NCI-H1092 (cell line): ENCODE measurements around the gene PRTN3.
A peak's percentile ranks its signal among the peaks of the same experiment; 100 is the strongest.
"Not testable (repeated sequence)": the region's sequence is repeated elsewhere in the genome, so short reads cannot be mapped to it uniquely, and the experiment has no call there.

Source experiments
- DNase-seq: peaks from one replicate; lab custom pipeline; 2025; lab: John Stamatoyannopoulos, UW

Gene PRTN3

DNA sequence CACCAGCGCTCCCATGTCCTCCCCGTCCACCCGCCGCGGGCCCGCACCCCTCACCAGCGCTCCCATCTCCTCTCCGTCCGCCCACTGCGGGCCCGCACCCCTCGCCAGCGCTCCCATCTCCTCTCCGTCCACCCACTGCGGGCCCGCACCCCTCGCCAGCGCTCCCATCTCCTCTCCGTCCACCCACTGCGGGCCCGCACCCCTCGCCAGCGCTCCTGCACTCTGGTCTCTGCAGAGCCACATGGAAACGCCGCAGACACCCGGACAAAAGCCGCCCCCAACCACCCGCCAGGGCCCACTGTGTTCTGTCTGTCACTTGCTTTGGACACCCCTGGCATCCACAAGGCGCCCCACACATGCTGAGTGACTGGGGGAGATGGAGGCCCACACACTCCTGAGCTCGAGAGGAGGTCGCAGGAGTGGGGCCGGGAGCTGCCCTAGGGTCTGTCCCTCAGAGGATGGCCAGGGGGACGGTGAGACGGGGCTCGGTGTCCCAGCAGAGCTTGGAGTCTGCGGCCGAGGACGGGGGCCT, 26.0 kb downstream of the PRTN3 start:
- no peak for DNase-seq

GRCh38 chr19:867301-867793, 26.5 kb downstream of the PRTN3 start:
- DNase-seq = no peak

DNA sequence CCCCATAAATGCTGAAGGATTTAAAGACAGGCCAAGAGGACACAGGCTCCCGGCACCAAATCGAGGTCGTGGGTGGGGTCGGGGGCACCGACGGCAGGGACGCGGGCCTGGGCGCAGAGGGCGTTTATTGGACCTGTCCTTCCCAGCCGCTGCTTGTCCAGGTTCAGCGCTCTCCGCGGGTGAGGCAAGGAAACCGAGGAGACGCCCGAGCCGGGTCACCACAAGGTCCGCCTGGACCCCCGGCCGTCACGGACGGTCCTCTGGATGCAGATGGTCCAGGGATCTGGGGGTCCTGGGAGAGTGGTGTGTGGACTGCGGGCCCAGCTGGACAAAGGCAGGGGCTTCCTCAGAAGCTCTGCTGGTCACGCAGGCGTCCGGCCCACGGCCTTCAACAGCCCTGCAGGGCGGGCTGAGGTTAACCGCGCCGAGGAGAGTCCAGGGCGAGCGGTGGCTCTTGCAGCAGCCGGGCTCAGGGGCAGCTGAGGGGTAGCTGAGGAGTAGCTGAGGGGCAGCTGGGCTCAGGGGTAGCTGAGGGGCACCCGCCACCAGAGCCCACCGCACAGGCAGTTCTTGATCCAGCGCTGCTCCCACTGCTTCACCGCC, 27.2 kb downstream of the PRTN3 start:
- no peak for DNase-seq

DNA sequence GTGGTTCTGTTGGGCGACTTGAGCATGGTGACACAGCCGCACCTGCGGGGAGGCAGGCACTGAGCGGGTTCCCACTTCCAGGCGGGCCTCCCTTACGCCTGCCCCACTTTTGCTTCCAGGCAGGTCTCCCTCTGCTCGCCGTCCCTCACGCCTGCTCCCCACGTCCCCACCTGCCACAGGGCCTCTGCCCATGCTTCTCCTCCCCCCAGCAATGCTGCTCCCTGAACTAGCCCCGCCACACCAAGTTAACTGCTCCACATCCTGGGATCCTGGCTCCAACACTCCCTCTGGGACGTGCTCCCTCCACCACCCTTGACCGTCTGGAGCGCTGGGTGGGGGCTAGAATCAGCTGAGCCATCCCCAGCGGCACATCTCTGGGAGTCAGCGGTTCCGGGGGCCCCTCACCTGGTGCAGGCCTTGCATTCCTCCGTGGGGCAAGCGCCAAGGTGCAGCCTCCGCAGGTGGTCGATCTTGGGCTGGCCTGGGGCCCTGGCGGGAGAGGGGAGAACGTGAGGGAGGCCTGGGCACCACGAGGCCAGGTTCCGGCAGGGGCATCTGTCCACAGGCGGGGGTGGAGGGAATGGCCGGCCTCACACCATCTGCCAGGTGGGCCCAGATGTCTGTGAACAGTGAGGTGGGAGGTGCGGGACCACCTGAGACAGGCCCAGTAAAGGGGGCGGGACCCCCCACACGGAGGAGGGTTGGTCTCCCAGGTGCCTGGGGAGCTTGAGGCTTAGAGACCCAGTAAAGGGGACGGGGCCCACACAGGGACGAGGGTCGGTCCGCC, 27.9 kb downstream of the PRTN3 start:
- no peak for DNase-seq

- DNase-seq = no peak
These were observed 28.7 kb downstream of the PRTN3 start for GRCh38 chr19:869245-870177.

DNA sequence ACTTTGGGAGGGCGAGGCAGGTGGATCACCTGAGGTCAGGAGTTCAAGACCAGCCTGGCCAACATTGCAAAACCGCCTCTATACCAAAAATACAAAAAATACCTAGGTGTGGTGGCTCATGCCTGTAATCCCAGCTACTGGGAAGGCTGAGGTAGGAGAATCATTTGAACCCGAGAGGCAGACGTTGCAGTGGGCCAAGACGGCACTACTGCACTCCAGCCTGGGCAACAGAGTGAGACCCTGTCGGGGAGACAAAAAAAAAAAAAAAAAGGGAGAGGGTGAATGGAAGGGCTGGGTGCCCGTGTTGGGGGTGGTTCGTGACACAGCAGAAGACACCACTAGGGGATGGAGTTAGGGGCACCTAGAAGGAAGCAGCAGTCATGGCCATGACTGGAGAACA, 29.5 kb downstream of the PRTN3 start:
- DNase-seq = no peak

DNA sequence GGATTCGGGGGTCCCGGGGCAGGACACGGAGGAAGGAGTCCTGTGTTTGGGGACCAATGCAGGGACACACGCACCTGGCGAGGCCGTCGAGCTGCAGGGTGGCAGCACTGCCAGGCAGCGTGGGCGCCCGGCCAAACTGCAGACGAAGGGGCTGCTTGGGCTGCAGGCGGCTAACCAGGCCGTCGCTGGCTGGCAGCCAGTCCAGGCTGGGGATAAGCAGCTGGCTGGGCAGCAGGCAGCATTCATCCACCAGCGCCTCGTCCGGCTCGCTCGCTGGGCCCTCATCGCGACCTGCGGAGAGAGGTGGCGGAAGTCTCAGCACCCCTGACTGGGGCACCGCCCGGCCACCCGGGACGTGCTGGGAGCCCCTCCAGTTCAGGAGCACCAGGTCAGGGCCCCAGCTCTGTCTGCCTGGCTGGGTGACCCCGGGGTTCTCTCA, 30.2 kb downstream of the PRTN3 start:
- peak; percentile 88 for DNase-seq

DNA sequence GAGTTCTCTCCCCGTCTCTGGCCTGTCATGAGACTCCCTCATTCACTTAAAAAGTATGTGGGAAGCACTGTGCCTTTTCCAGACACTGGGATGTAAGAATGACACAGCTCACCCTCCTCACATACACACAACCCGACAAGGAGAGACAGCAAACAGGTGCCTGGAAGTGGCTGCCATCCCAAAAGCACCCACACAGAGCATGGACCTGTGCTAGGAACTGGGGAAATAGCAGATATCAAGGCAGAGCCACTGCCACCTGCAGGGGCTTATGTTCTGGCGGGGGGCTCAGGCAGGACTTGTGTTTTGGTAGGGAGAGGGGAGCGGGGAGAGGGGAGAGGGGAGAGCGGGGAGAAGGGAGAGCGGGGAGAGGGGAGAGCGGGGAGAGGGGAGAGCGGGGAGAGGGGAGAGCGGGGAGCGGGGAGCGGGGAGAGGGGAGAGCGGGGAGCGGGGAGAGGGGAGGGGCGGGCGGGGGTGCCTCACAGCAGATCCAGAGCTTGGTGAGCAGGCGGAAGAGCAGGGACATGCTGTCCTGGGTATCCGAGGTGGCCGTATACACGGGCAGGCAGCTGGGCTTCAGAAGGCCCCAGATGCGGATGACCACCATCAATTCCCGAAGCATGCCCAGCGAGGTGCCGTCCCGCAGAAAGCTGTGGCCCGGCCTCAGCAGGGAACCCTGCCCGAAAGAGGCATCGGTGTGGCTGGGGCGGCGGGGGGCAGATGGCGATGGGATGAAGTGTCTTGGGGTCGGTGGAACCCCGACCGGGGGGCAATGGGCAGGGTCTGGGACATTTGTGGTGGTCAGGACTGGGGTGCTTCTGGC, 30.9 kb downstream of the PRTN3 start:
- no peak for DNase-seq

GRCh38 chr19:872266-872951, 31.6 kb downstream of the PRTN3 start:
- no peak for DNase-seq

GRCh38 chr19:873084-873483, 32.3 kb downstream of the PRTN3 start:
- DNase-seq = no peak

DNA sequence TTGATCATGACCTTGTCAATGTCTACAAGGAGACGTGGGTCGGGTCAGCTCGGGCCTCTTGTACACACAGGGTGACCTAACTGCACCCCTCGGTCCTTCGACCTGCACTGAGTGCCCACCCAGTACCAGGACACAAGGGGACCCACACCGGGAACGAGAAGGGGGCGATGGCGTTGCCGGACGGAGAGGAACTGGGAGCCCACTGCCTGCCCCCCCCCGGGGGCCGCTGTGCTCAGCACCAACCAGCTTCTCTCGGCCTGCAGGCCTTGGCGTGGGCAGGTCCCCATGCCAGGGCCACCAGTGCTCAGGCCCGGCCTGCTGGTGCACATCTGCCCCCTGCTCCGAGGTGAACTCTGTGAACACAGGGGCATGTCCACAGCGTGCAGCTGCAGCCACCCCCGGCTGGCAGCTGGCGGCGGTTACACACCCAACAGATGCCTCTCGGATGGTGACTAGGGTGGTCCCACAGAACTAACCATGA, 32.8 kb downstream of the PRTN3 start:
- no peak for DNase-seq

DNA sequence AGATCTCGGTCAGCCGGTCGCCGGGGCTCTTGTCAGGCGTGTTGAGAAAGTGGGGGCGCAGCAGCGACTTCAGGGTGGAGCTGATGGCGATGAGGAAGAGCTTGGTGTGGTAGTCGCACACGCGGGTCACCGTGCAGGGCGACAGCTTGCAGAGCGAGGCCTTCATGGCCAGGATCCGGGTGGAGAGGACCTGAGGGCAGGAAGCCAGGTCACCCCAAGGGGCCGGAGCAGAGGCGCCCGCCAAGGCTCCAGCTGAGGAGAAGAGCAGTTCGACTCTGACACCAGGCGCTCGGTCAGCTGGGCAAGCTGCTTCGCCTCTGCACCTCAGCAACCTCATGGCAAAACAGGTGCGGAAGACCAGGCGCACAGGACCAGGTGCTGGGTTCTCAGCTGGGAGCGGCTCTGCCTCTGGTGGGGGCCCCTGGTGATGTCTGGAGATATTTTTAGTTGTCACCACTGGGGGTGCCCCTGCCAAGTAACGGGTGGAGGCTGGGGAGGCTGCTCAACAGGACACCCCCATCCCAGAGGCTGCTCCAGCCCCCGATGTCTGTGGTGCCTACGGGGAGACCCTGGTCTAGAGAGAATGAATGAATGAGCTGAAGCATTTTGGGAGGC, 34.6 kb downstream of the PRTN3 start:
- no peak for DNase-seq

- no peak for DNase-seq
These were observed 35.3 kb downstream of the PRTN3 start for GRCh38 chr19:876089-876488.

DNA sequence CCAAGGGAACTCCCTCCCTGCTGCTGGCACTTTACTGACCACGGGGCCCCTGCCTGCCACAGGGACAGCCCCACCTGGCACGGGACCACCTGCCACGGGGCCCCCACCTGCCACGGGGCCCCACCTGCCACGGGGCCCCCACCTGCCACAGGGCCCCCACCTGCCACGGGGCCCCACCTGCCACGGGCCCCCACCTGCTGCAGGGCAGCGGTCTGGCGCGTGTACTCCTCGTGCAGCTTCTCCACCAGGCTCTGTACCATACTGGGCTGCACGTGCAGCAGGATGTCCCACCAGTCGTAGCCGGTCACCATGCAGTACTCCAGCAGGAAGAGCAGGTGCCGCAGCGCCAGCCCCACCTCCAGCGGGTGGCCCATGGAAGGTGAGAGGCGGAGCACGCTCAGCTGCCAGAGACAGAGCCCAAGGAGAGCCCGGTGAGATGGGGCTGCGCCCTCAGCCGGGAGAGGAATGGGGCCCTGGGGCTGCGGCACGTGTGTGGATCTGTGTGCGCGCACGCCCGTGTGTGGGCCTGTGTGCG, 36.0 kb downstream of the PRTN3 start:
- no peak for DNase-seq

DNA sequence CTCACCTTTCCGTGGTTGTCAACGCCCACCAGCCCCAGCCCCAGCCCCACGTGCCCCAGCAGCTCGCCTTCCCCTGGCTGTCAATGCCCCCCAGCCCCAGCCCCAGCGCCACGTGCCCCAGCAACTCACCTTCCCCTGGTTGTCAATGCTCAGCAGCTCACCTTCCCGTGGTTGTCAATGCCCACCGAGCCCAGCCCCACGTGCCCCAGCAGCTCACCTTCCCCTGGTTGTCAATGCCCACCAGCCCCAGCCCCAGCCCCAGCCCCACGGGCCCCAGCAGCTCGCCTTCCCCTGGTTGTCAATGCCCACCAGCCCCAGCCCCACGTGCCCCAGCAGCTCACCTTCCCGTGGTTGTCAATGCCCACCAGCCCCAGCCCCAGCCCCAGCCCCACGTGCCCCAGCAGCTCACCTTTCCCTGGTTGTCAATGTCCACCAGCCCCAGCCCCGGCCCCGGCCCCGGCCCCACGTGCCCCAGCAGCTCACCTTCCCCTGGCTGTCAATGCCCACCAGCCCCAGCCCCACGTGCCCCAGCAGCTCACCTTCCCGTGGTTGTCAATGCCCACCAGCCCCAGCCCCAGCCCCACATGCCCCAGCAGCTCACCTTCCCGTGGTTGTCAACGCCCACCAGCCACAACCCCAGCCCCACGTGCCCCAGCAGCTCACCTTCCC, 37.3 kb downstream of the PRTN3 start:
- not testable (repeated sequence) for DNase-seq

DNA sequence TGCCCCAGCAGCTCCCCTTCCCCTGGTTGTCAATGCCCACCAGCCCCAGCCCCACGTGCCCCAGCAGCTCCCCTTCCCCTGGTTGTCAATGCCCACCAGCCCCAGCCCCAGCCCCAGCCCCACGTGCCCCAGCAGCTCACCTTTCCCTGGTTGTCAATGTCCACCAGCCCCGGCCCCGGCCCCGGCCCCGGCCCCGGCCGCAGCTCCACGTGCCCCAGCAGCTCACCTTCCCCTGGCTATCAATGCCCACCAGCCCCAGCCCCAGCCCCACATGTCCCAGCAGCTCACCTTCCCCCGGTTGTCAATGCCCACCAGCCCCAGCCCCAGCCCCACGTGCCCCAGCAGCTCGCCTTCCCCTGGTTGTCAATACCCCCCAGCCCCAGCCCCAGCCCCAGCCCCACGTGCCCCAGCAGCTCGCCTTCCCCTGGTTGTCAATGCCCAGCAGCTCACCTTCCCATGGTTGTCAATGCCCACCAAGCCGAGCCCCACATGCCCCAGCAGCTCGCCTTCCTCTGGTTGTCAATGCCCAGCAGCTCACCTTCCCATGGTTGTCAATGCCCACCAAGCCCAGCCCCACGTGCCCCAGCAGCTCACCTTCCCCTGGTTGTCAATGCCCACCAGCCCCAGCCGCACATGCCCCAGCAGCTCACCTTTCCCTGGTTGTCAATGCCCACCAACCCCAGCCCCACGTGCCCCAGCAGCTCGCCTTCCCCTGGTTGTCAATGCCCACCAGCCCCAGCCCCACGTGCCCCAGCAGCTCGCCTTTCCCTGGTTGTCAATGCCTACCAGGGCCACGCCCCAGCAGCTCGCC, 38.2 kb downstream of the PRTN3 start:
- not testable (repeated sequence) for DNase-seq

DNA sequence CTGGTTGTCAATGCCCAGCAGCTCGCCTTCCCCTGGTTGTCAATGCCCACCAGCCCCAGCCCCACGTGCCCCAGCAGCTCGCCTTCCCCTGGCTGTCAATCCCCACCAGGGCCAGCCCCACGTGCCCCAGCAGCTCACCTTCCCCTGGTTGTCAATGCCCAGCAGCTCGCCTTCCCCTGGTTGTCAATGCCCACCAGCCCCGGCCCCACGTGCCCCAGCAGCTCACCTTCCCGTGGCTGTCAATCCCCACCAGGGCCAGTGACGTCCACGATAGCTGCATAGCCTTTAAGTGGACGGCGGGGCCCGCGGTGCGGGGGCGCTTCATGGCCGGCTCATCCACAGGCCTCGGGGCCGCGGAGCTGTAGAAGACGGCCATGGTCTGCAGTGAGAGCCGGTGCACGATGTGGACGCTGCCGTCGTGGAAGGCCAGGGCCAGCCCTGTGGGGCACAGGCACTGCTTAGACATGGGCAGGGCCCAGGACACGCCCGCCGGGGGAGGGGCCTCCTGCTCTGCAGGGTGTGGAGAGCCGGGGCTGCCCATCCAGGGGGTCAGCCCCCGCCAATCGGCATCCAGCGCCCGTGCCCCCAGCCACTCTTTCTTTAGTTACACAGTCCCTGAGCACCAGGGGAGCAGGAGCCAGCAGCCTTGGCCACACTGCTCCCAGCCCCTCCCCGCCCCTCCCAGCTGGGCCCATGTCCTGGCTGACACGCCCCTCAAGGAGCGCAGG, 39.1 kb downstream of the PRTN3 start:
- no peak for DNase-seq
